HG03558 (cell line): ENCODE results near the gene SLC46A2.

ENCODE experiments used
- ATAC-seq: cut with Tn5 transposase; IDR thresholded peaks from one replicate; pipeline ENCODE4 v1.9.1; 2021; ENCODE audit warnings: moderate number of reproducible peaks; ENCODE audit not compliant: unreplicated experiment; ENCODE audit errors: extremely low read depth

The SLC46A2 gene

GRCh38 chr9:112838342-112838741 is 52.3 kb downstream of the SLC46A2 start:
- no peak for ATAC-seq

- ATAC-seq, result no peak
Observed at GRCh38 chr9:112836394-112836793, 54.3 kb downstream of the SLC46A2 start.

- no peak for ATAC-seq
Observed at GRCh38 chr9:112833081-112833480, 57.6 kb downstream of the SLC46A2 start.

GRCh38 chr9:112831969-112832368 is 58.7 kb downstream of the SLC46A2 start:
- ATAC-seq, result no peak

- no peak for ATAC-seq
Observed at GRCh38 chr9:112831281-112831851, 59.3 kb downstream of the SLC46A2 start.
